Stimulated activated CD8-positive, alpha-beta memory T cell treated with anti-CD3 and anti-CD28 coated beads, Interleukin-12 subunit alpha, Interleukin-12 subunit beta, amount 100 ng/mL, for 24 hours (primary cell): Measurements from ENCODE around the gene TRPV3.
"Not testable (repeated sequence)": the region's sequence is repeated elsewhere in the genome, so short reads cannot be mapped to it uniquely, and the experiment has no call there.

Source experiments
- DNase-seq: peaks from one replicate; pipeline ENCODE4 v3.0.0-alpha.2; 2020; ENCODE audit errors: extremely low read depth

Gene TRPV3

GRCh38 chr17:3557768-3558583, at the start of gene TRPV3:
Gene TRPV3 (minus strand): TSS chr17:3557812. CDS start chr17:3554850, 2,962 bp downstream.
- DNase-seq = no peak

- DNase-seq = no peak
Observed at GRCh38 chr17:3603870-3604259, 46.3 kb upstream of the TRPV3 start.

GRCh38 chr17:3603119-3603869, 45.7 kb upstream of the TRPV3 start:
- no peak for DNase-seq

GRCh38 chr17:3602499-3602898, 44.9 kb upstream of the TRPV3 start:
- no peak for DNase-seq

GRCh38 chr17:3600529-3601205, 43.1 kb upstream of the TRPV3 start:
- DNase-seq = no peak

GRCh38 chr17:3598078-3598477, 40.5 kb upstream of the TRPV3 start:
- DNase-seq = no peak

GRCh38 chr17:3596804-3597464, 39.3 kb upstream of the TRPV3 start:
- no peak for DNase-seq

- no peak for DNase-seq
Observed at GRCh38 chr17:3594976-3595375, 37.4 kb upstream of the TRPV3 start.

GRCh38 chr17:3594051-3594800, 36.6 kb upstream of the TRPV3 start:
- DNase-seq = no peak

- no peak for DNase-seq
Observed at GRCh38 chr17:3593384-3593783, 35.8 kb upstream of the TRPV3 start.

- no peak for DNase-seq
Observed at GRCh38 chr17:3592216-3592860, 34.7 kb upstream of the TRPV3 start.

- no peak for DNase-seq
Observed at GRCh38 chr17:3590768-3591167, 33.2 kb upstream of the TRPV3 start.

GRCh38 chr17:3590231-3590630, 32.6 kb upstream of the TRPV3 start:
- no peak for DNase-seq

GRCh38 chr17:3589784-3590183, 32.2 kb upstream of the TRPV3 start:
- DNase-seq = no peak

- no peak for DNase-seq
Observed at GRCh38 chr17:3585826-3586225, 28.2 kb upstream of the TRPV3 start.

- no peak for DNase-seq
Observed at GRCh38 chr17:3583456-3583855, 25.8 kb upstream of the TRPV3 start.

- no peak for DNase-seq
Observed at GRCh38 chr17:3582915-3583314, 25.3 kb upstream of the TRPV3 start.

- DNase-seq = not testable (repeated sequence)
Observed at GRCh38 chr17:3578667-3579066, 21.1 kb upstream of the TRPV3 start.

GRCh38 chr17:3576970-3577369, 19.4 kb upstream of the TRPV3 start:
- DNase-seq = no peak

- DNase-seq = no peak
Observed at GRCh38 chr17:3575511-3575910, 17.9 kb upstream of the TRPV3 start.

GRCh38 chr17:3574231-3574630, 16.6 kb upstream of the TRPV3 start:
- no peak for DNase-seq
